ENCODE measurements around the gene ABTB2. TPM values are rescaled to one million over a fixed set of nuclear protein-coding genes. Genes with fewer than 3 reads are reported as not detected.

The ABTB2 gene
- total and polyA plus RNA-seq, 2 experiments from 2014 or later: 2.6 to 12.1 TPM

GRCh38 chr11:34145847-34146381, 211.9 kb downstream of the ABTB2 start:
- peaks cover 11% of the 10 kb centered on the region for H3K27me3 Mint-ChIP-seq (ENCODE audit: insufficient read depth, low read depth, poor library complexity)
- Histone ChIP-seq H2AFZ (no peak overlapping the region), H4K20me1 (replicated peaks; ENCODE audit: insufficient read depth) (peaks cover 5% of the 10 kb centered on the region; the same call in 1 of the 2 replicates), H3K79me2 (replicated peaks; ENCODE audit: insufficient read depth) (no peaks in the 10 kb centered on the region), H3K9me2 (ENCODE audit: insufficient read depth) (no peaks in the 10 kb centered on the region), H3K4me3 (no peak overlapping the region), H3K36me3 (ENCODE audit: insufficient read depth) (peaks cover 44% of the 10 kb centered on the region), H3K27me3 (ENCODE audit: insufficient read depth) (no peaks in the 10 kb centered on the region), H3K27ac (ENCODE audit: low read depth) (no peak overlapping the region), H3F3A (replicated peaks; ENCODE audit: low read depth) (0 out of 2 replicates have a peak, but pooled peaks cover 5% of the 10 kb centered on the region), H3K4me2 (no peak overlapping the region), H3K4me1 (ENCODE audit: insufficient read depth) (no peaks in the 10 kb centered on the region)
- DNase-seq (ENCODE audit: low spot score) (no peak), ATAC-seq (no peak)
- H3K27ac Mint-ChIP-seq: no peak overlapping the region
- H3K36me3 Mint-ChIP-seq (ENCODE audit: low read depth): peaks cover 83% of the 10 kb centered on the region
- H3K4me1 Mint-ChIP-seq: peaks cover 3% of the 10 kb centered on the region; the same call in 1 of the 3 replicates
- no peak for TF ChIP-seq NANOG (IDR thresholded peaks at IDR 0.05; ENCODE audit: borderline replicate concordance)
- TF ChIP-seq POLR2AphosphoS5 (IDR thresholded peaks at IDR 0.05; ENCODE audit: low read depth): no peak
- no peak for TF ChIP-seq ETS1 (IDR thresholded peaks at IDR 0.05)
- TF ChIP-seq JUNB (IDR thresholded peaks at IDR 0.05; ENCODE audit: unreplicated experiment): no peak
- no peak for TF ChIP-seq EZH2 (IDR thresholded peaks at IDR 0.05; ENCODE audit: low read depth, unreplicated experiment)
- no peak for TF ChIP-seq STAT1 (IDR thresholded peaks at IDR 0.05; ENCODE audit: unreplicated experiment)
- no peak for TF ChIP-seq ZNF114 (CRISPR knock-in tag; IDR thresholded peaks at IDR 0.05)
- no peak for TF ChIP-seq EZH2phosphoT487 (IDR thresholded peaks at IDR 0.05; ENCODE audit: unreplicated experiment)
- TF ChIP-seq CREB1 (CRISPR knock-in tag; IDR thresholded peaks at IDR 0.05; ENCODE audit: low read depth): no peak
- TF ChIP-seq REST (IDR thresholded peaks at IDR 0.05; ENCODE audit: unreplicated experiment): no peak
- H3K9me3 Mint-ChIP-seq: no peaks in the 10 kb centered on the region
- no peak overlapping the region for H3K4me3 Mint-ChIP-seq

- H3K27me3 ChIP-seq (ENCODE audit: insufficient read depth): no peaks in the 10 kb centered on the region
- H3K4me1 ChIP-seq (ENCODE audit: insufficient read depth): no peaks in the 10 kb centered on the region
- no peak overlapping the region for H2AFZ ChIP-seq
- H3F3A ChIP-seq (replicated peaks; ENCODE audit: low read depth): 0 out of 2 replicates have a peak, but pooled peaks cover 5% of the 10 kb centered on the region
- H3K79me2 ChIP-seq (replicated peaks; ENCODE audit: insufficient read depth): no peaks in the 10 kb centered on the region
- TF ChIP-seq CREB1 (CRISPR knock-in tag; IDR thresholded peaks at IDR 0.05; ENCODE audit: low read depth): no peak
- TF ChIP-seq NANOG (IDR thresholded peaks at IDR 0.05; ENCODE audit: borderline replicate concordance): no peak
- TF ChIP-seq JUNB (IDR thresholded peaks at IDR 0.05; ENCODE audit: unreplicated experiment): no peak
- no peak for TF ChIP-seq CTCF (conservative IDR thresholded peaks at IDR 0.05; ENCODE audit: low read depth in 2 of 2)
- TF ChIP-seq POLR2AphosphoS5 (IDR thresholded peaks at IDR 0.05; ENCODE audit: low read depth): no peak
- no peak for TF ChIP-seq EZH2 (IDR thresholded peaks at IDR 0.05; ENCODE audit: low read depth, unreplicated experiment)
- TF ChIP-seq ETS1 (IDR thresholded peaks at IDR 0.05): no peak
- TF ChIP-seq ZNF331 (CRISPR knock-in tag; IDR thresholded peaks at IDR 0.05; ENCODE audit: low read depth): no peak
- TF ChIP-seq REST (IDR thresholded peaks at IDR 0.05; ENCODE audit: unreplicated experiment): no peak
- H3K27ac Mint-ChIP-seq: no peak overlapping the region
- H3K4me1 Mint-ChIP-seq: peaks cover 3% of the 10 kb centered on the region; the same call in 1 of the 3 replicates
- no peaks in the 10 kb centered on the region for H3K9me2 ChIP-seq (ENCODE audit: insufficient read depth)
- H3K36me3 ChIP-seq (ENCODE audit: insufficient read depth): peaks cover 44% of the 10 kb centered on the region
- no peak overlapping the region for H3K4me2 ChIP-seq
- H3K9me3 Mint-ChIP-seq: no peaks in the 10 kb centered on the region
- no peak overlapping the region for H3K4me3 ChIP-seq
- H4K20me1 ChIP-seq (replicated peaks; ENCODE audit: insufficient read depth): peaks cover 5% of the 10 kb centered on the region; the same call in 1 of the 2 replicates
- no peak overlapping the region for H3K27ac ChIP-seq (ENCODE audit: low read depth)
- DNase-seq (ENCODE audit: low spot score) (no peak), ATAC-seq (no peak)
- peaks cover 9% of the 10 kb centered on the region for H3K27me3 Mint-ChIP-seq (ENCODE audit: insufficient read depth, low read depth, poor library complexity)
- H3K4me3 Mint-ChIP-seq: no peak overlapping the region
- H3K36me3 Mint-ChIP-seq (ENCODE audit: low read depth): peaks cover 84% of the 10 kb centered on the region
Measured at GRCh38 chr11:34145073-34145472, 212.7 kb downstream of the ABTB2 start.

All from GM23338 (cell line).